GM18951 (cell line): Measurements from ENCODE around the gene KLF11.

Experiments
- POLR2A ChIP-seq: IDR thresholded peaks from 4 replicates; pipeline ENCODE4 v1.6.1; 2011; ENCODE audit warnings: mild to moderate bottlenecking; ENCODE audit not compliant: insufficient read length, insufficient read depth; ENCODE audit errors: extremely low read depth
- in situ Hi-C: fragments of 300-500 bp; cut with MboI; formaldehyde crosslinking; loops from one replicate; pipeline ENCODE4 v1.12.0; 2022; ENCODE audit warnings: low sequenced_read_pairs, mixed read lengths, inconsistent platforms; ENCODE audit not compliant: unreplicated experiment

The KLF11 gene

GRCh38 chr2:10046931-10047330 lies 3.6 kb downstream of the KLF11 start:
- in situ Hi-C loops, result no loop called here
- TF ChIP-seq POLR2A, result no peak

- in situ Hi-C loops, result no loop called here
- TF ChIP-seq POLR2A, result no peak
These were observed 4.5 kb downstream of the KLF11 start for GRCh38 chr2:10047616-10048500.

- TF ChIP-seq POLR2A, result no peak
- in situ Hi-C loops, result no loop called here
These were observed 5.3 kb downstream of the KLF11 start for GRCh38 chr2:10048501-10049171.

GRCh38 chr2:10052216-10052615 lies 8.9 kb downstream of the KLF11 start:
- TF ChIP-seq POLR2A, result no peak
- in situ Hi-C loops, result loop anchor here (10.0 kb wide), 1 partner anchor 237 kb away; no protein-coding TSS in a partner anchor

GRCh38 chr2:10053351-10053750 lies 10.0 kb downstream of the KLF11 start:
- in situ Hi-C loops, result loop anchor here (10.0 kb wide), 1 partner anchor 239 kb away; no protein-coding TSS in a partner anchor
- no peak for TF ChIP-seq POLR2A

GRCh38 chr2:10054424-10054823 lies 11.1 kb downstream of the KLF11 start:
- no peak for TF ChIP-seq POLR2A
- in situ Hi-C loops, result loop anchor here (10.0 kb wide), 1 partner anchor 240 kb away; no protein-coding TSS in a partner anchor

GRCh38 chr2:10054976-10055375 lies 11.6 kb downstream of the KLF11 start:
- TF ChIP-seq POLR2A, result no peak
- in situ Hi-C loops, result loop anchor here (10.0 kb wide), 1 partner anchor 240 kb away; no protein-coding TSS in a partner anchor

- in situ Hi-C loops, result loop anchor here (10.0 kb wide), 1 partner anchor 242 kb away; no protein-coding TSS in a partner anchor
- no peak for TF ChIP-seq POLR2A
These were observed 13.1 kb downstream of the KLF11 start for GRCh38 chr2:10056439-10056838.

- in situ Hi-C loops, result loop anchor here (10.0 kb wide), 1 partner anchor 243 kb away; no protein-coding TSS in a partner anchor
- TF ChIP-seq POLR2A, result no peak
These were observed 14.1 kb downstream of the KLF11 start for GRCh38 chr2:10057231-10058107.

- in situ Hi-C loops, result loop anchor here (10.0 kb wide), 1 partner anchor 244 kb away; no protein-coding TSS in a partner anchor
- no peak for TF ChIP-seq POLR2A
These were observed 15.1 kb downstream of the KLF11 start for GRCh38 chr2:10058251-10059015.

GRCh38 chr2:10059016-10059351 lies 15.6 kb downstream of the KLF11 start:
- in situ Hi-C loops, result loop anchor here (10.0 kb wide), 1 partner anchor 244 kb away; no protein-coding TSS in a partner anchor

More at GRCh38 chr2:10059016-10059351, 15.6 kb downstream of the KLF11 start:
- TF ChIP-seq POLR2A, result no peak
